Suprapubic skin (tissue), 4 donors: ENCODE measurements around the gene TAS1R3.

Source experiments
- CTCF ChIP-seq, 2 donors: fragments of 200-600 bp in 1 of 2; fragments of 450-650 bp in 1 of 2; sonication (generic) in 1 of 2; IDR thresholded peaks; one replicate each; pipeline ENCODE4 v1.5.1; 2016 to 2019; ENCODE audit warnings: antibody characterized with exemption in 2 of 2, mild to moderate bottlenecking in 1 of 2, moderate library complexity in 1 of 2
- EP300 ChIP-seq: sonication (generic); formaldehyde crosslinking; IDR thresholded peaks from one replicate; pipeline ENCODE4 v1.6.1; 2017; ENCODE audit warnings: antibody characterized with exemption
- POLR2A ChIP-seq, 2 donors: fragments of 450-650 bp; IDR thresholded peaks; one replicate each; pipeline ENCODE4 v1.6.1; 2017; ENCODE audit warnings: antibody characterized with exemption in 2 of 2, mild to moderate bottlenecking in 2 of 2, moderate library complexity in 2 of 2
- POLR2AphosphoS5 ChIP-seq, 3 donors: sonication (generic); formaldehyde crosslinking; IDR thresholded peaks; one replicate each; pipeline ENCODE4 v1.6.1; 2017; ENCODE audit warnings: antibody characterized with exemption in 3 of 3

- TF ChIP-seq CTCF (IDR thresholded peaks at IDR 0.05) (no peak), POLR2A (IDR thresholded peaks at IDR 0.05) (no peak), POLR2AphosphoS5 (IDR thresholded peaks at IDR 0.05) (no peak), EP300 (no peak)
Observed at GRCh38 chr1:1380860-1381259, 49.8 kb downstream of the TAS1R3 start.
